Measurements from ENCODE around the gene ANKS1B.

DNA sequence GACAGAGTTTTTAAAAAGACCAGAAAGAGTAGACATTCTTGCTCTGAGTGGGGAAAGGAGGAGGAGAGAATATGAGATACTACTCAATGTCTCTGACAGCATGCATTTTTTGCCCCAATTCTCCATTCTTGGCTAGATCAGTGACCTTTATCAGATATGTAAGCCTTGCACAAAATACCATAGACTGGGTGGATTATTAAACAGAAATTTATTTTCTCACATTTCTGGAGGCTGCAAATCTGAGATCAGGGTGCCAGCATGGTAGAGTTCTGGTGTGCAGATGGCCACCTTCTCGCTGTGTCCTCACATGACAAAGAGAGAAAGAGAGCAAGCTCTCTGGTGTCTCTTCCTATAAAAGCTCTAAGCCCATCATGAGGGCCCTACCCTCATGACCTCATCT is 38.6 kb downstream of the ANKS1B start:
- TF ChIP-seq POLR2A (IDR thresholded peaks at IDR 0.05), result no peak
- TF ChIP-seq CTCF (IDR thresholded peaks at IDR 0.05), result no peak
